GM13977 (cell line): ENCODE results near the gene NXPH3.

Source experiments
- DNase-seq: peaks from one replicate; pipeline ENCODE4 v3.0.0; 2012; ENCODE audit warnings: low spot score
- in situ Hi-C: fragments of 300-500 bp; cut with MboI; formaldehyde crosslinking; loops from one replicate; pipeline ENCODE4 v1.12.0; 2022; ENCODE audit warnings: low sequenced_read_pairs, low pct_unique_long_range_greater_than_20kb, mixed read lengths, inconsistent platforms; ENCODE audit not compliant: unreplicated experiment
- TF ChIP-seq, protein P1 (sequence below): IDR thresholded peaks from 2 replicates; pipeline ENCODE4 v1.5.1; 2012; ENCODE audit warnings: mild to moderate bottlenecking, control low read depth; ENCODE audit not compliant: insufficient read depth; ENCODE audit errors: extremely low read depth, missing control alignments

The NXPH3 gene

DNA sequence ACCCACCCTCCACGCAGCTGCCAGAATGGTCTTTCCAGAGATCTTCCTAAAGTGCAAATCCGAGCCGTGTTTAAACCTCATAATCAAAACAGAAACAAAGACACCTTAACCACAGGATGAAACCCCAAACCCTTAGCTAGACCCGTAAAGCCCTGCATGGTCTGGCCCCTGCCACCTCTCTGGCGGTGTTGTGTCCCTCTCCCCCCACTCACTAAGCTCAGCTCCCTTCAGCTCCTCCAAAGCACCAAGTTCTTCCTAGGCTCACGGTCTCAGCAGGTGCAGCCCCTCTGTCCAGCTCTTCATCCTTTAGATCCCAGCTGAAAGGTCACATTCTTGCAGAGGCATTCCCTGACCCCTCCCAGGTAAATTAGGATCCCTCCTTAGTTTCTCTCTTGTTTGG is 4.4 kb upstream of the NXPH3 start:
- DNase-seq: no peak
- TF ChIP-seq, protein P1, sequence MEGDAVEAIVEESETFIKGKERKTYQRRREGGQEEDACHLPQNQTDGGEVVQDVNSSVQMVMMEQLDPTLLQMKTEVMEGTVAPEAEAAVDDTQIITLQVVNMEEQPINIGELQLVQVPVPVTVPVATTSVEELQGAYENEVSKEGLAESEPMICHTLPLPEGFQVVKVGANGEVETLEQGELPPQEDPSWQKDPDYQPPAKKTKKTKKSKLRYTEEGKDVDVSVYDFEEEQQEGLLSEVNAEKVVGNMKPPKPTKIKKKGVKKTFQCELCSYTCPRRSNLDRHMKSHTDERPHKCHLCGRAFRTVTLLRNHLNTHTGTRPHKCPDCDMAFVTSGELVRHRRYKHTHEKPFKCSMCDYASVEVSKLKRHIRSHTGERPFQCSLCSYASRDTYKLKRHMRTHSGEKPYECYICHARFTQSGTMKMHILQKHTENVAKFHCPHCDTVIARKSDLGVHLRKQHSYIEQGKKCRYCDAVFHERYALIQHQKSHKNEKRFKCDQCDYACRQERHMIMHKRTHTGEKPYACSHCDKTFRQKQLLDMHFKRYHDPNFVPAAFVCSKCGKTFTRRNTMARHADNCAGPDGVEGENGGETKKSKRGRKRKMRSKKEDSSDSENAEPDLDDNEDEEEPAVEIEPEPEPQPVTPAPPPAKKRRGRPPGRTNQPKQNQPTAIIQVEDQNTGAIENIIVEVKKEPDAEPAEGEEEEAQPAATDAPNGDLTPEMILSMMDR: no peak
- in situ Hi-C loops: loop anchor here (5.0 to 25.0 kb wide), 3 partner anchors 131 to 416 kb away; partner anchors contain the start of genes DLX3 and TAC4

DNA sequence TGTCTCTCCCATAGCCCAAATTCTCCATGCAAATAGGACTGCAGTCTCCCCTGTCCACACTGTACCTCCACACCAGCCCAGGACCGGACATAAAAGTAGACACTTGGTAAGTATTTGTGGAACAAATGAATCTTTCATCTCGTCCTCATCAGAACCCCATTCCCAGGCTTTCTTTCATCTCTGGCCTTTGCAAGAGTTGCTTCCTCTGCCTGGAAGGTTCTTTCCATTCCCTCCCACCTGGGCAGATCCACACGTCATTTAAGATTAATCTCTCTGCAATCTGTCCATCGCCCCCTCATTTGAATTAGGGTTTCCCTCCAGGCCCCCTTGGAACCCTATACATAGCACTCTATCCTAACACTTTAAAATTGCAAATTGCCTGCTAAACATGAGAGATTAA is 3.9 kb upstream of the NXPH3 start:
- in situ Hi-C loops: loop anchor here (5.0 to 25.0 kb wide), 3 partner anchors 131 to 416 kb away; partner anchors contain the start of genes DLX3 and TAC4
- DNase-seq: no peak
- TF ChIP-seq, protein P1: no peak

DNA sequence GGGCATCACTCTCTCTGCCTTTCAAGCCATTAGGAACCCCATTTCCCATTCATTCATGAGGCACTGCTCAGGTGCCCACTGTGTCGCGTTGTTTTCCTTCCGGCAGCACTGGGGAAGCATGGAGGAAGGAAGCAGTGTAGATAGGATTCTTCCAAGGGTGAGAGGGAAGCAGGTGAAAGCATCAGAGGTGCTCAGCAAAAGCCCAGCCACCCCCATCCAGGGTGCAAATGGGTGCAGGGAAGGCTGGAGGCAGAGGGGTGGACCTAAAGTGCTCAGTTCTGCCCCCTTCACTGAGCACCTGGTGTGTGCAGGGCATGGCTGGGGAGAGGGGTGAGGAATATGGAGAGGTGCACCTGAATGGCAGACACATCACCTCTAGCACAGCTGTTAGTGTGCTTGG is 3.4 kb upstream of the NXPH3 start:
- DNase-seq: no peak
- in situ Hi-C loops: loop anchor here (5.0 to 25.0 kb wide), 3 partner anchors 130 to 415 kb away; partner anchors contain the start of genes DLX3 and TAC4
- TF ChIP-seq, protein P1: no peak

DNA sequence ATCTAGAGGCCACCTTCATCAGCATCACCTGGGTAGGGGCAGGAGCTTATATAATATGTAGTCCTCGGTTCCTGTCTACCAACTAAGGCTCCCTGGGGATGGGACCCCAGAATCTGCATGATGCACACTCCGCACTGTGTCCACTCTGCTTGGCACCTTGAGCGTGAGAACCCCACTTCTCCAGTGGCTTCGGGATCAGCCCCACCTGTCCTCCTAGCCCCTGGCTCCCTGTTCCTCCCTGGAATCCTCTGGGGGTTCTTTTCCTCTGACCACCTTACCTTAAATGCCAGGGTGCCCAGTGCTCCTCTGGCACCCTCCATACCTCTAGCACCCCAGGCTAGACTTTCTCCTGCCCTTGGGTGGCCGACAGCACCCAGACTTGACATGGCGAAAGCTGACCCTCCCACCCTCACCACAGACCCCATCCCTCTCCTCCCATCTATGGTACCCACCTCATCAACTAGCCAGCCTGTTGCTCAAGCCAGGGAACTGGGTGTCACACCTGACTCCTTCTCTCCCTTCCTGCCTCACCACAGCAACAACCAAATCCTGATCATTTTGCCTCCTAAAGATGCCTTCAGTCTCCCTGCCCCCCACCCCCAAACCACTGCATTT is 2.8 kb upstream of the NXPH3 start:
- in situ Hi-C loops: loop anchor here (5.0 to 25.0 kb wide), 3 partner anchors 129 to 414 kb away; partner anchors contain the start of genes DLX3 and TAC4
- DNase-seq: no peak
- TF ChIP-seq, protein P1: no peak

DNA sequence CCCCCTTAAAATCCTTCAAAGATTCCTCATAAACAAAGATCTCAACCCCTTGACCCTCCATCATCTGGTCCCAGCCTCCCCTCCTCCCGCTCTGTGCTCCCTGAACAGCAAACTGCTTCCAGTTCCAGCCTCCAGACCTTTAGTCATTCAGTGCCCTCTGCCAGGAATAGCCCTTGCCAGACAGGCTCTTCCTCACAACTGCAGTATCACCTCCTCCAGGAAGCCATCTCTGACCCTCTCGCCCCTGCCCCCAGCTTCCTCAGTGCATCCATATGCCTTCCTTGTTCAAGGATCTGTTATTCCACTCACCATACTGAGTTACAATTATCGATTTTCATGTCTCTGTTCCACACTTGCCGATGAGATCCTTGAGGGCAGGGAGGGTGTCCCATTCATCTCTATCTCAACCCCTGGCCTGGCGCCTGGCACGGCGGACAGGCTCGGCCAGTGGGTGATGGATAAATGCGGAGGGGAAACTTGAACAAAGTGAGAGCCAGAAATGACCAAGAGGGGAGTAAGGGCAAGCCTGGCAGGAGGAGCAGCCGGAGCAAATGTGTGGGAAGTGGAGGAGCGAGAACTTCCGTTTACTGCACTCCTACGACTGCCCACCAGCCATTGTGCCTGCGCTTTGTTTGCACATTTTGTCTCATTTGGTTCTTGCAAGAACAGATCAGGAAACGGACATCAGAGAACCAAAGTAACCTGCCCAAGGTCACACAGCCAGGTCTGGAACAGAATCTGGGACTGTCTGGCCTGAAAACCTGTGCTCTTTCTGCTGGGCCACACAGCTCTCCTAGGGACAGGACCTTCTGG is 2.0 kb upstream of the NXPH3 start:
- TF ChIP-seq, protein P1: no peak
- DNase-seq: no peak
- in situ Hi-C loops: loop anchor here (5.0 to 25.0 kb wide), 3 partner anchors 129 to 414 kb away; partner anchors contain the start of genes DLX3 and TAC4

DNA sequence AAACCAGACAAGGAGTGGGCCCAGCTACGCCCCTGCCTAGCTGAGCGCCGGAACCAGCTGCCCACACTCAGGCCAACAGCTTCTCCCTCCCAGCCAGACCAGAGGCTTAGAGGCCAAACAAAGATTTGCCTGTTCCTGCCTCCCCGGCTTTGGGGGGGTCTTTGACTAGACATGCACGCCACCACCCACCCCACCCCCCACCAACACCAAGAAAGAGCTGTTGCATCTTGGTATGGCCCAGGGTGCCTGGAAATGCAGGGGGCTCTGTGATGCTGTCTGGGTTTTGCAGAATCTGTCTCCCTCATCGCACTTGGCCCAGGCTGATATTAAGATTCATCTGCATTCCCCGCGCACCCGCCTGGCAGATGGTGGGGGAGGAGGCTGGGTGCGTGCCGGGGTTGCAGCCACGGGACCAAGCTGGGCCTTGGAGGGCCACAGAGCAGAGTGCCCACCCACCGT is 1.3 kb upstream of the NXPH3 start:
- peak; percentile 11 for DNase-seq
- in situ Hi-C loops: loop anchor here (5.0 to 25.0 kb wide), 3 partner anchors 128 to 413 kb away; partner anchors contain the start of genes DLX3 and TAC4

More for the DNA sequence above, 1.3 kb upstream of the NXPH3 start:
- TF ChIP-seq, protein P1: no peak
